ENCODE measurements around the gene KCP. TPM values are rescaled to one million over a fixed set of nuclear protein-coding genes. Genes with fewer than 3 reads are reported as not detected.

KCP gene
- polyA plus RNA-seq, 1 donor from 2014 or later: 0.31 TPM

- Histone ChIP-seq H2AFZ (ENCODE audit: low read depth, low read length) (no peak overlapping the region), H3K9me2 (ENCODE audit: insufficient read depth, low read length) (no peaks in the 10 kb centered on the region), H3K4me3 (ENCODE audit: low read length) (no peak overlapping the region), H3K27ac (ENCODE audit: low read length) (no peak overlapping the region), H3K4me2 (ENCODE audit: low read length) (no peak overlapping the region), H3K9me3 (ENCODE audit: low read length) (no peaks in the 10 kb centered on the region), H4K20me1 (ENCODE audit: insufficient read depth) (no peaks in the 10 kb centered on the region), H3K9ac (ENCODE audit: low read length) (no peak overlapping the region), H3K27me3 (ENCODE audit: insufficient read depth, low read depth, low read length) (no peaks in the 10 kb centered on the region), H3K36me3 (ENCODE audit: insufficient read depth, low read length) (no peaks in the 10 kb centered on the region), H3F3A (ENCODE audit: insufficient read depth, low read length, poor library complexity, severe bottlenecking) (no peaks in the 10 kb centered on the region), H3K79me2 (replicated peaks; ENCODE audit: insufficient read depth, low read length) (no peaks in the 10 kb centered on the region)
- no peak for TF ChIP-seq SMC3 (conservative IDR thresholded peaks at IDR 0.05; ENCODE audit: poor library complexity)
- no peak for TF ChIP-seq TAF1 (IDR thresholded peaks at IDR 0.05; ENCODE audit: low read depth)
- TF ChIP-seq MXI1 (conservative IDR thresholded peaks at IDR 0.05; ENCODE audit: poor library complexity, severe bottlenecking): no peak
- no peak for TF ChIP-seq EZH2 (IDR thresholded peaks at IDR 0.05; ENCODE audit: borderline replicate concordance, insufficient read depth, low read length, poor library complexity, severe bottlenecking)
- TF ChIP-seq, protein P1, sequence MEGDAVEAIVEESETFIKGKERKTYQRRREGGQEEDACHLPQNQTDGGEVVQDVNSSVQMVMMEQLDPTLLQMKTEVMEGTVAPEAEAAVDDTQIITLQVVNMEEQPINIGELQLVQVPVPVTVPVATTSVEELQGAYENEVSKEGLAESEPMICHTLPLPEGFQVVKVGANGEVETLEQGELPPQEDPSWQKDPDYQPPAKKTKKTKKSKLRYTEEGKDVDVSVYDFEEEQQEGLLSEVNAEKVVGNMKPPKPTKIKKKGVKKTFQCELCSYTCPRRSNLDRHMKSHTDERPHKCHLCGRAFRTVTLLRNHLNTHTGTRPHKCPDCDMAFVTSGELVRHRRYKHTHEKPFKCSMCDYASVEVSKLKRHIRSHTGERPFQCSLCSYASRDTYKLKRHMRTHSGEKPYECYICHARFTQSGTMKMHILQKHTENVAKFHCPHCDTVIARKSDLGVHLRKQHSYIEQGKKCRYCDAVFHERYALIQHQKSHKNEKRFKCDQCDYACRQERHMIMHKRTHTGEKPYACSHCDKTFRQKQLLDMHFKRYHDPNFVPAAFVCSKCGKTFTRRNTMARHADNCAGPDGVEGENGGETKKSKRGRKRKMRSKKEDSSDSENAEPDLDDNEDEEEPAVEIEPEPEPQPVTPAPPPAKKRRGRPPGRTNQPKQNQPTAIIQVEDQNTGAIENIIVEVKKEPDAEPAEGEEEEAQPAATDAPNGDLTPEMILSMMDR (IDR thresholded peaks at IDR 0.05; ENCODE audit: poor library complexity, severe bottlenecking): no peak
- TF ChIP-seq EP300 (conservative IDR thresholded peaks at IDR 0.05; ENCODE audit: poor library complexity, severe bottlenecking): no peak
- no peak for TF ChIP-seq POLR2AphosphoS5 (IDR thresholded peaks at IDR 0.05)
- TF ChIP-seq, protein P2, sequence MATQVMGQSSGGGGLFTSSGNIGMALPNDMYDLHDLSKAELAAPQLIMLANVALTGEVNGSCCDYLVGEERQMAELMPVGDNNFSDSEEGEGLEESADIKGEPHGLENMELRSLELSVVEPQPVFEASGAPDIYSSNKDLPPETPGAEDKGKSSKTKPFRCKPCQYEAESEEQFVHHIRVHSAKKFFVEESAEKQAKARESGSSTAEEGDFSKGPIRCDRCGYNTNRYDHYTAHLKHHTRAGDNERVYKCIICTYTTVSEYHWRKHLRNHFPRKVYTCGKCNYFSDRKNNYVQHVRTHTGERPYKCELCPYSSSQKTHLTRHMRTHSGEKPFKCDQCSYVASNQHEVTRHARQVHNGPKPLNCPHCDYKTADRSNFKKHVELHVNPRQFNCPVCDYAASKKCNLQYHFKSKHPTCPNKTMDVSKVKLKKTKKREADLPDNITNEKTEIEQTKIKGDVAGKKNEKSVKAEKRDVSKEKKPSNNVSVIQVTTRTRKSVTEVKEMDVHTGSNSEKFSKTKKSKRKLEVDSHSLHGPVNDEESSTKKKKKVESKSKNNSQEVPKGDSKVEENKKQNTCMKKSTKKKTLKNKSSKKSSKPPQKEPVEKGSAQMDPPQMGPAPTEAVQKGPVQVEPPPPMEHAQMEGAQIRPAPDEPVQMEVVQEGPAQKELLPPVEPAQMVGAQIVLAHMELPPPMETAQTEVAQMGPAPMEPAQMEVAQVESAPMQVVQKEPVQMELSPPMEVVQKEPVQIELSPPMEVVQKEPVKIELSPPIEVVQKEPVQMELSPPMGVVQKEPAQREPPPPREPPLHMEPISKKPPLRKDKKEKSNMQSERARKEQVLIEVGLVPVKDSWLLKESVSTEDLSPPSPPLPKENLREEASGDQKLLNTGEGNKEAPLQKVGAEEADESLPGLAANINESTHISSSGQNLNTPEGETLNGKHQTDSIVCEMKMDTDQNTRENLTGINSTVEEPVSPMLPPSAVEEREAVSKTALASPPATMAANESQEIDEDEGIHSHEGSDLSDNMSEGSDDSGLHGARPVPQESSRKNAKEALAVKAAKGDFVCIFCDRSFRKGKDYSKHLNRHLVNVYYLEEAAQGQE (IDR thresholded peaks at IDR 0.05; ENCODE audit: borderline replicate concordance): no peak
- TF ChIP-seq RAD21 (conservative IDR thresholded peaks at IDR 0.05): no peak
Observed at GRCh38 chr7:128846781-128847444, 63.6 kb downstream of the KCP start.

DNA sequence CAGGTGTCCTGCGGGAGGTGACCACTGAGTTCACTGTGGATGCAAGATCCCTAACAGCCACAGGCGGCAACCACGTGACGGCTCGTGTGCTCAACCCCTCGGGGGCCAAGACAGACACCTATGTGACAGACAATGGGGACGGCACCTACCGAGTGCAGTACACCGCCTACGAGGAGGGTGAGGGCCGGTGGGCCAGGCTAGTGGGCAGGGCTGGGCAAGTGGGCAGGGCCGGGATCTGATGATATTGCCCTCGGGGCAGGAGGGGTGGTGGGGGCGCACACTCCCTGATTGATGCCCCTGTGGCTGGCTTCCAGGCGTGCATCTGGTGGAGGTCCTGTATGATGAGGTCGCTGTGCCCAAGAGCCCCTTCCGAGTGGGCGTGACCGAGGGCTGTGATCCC lies 64.5 kb downstream of the KCP start:
- no peaks in the 10 kb centered on the region for H3K36me3 ChIP-seq (ENCODE audit: insufficient read depth, low read length)
- H3K79me2 ChIP-seq (replicated peaks; ENCODE audit: insufficient read depth, low read length): no peaks in the 10 kb centered on the region
- no peak overlapping the region for H2AFZ ChIP-seq (ENCODE audit: low read depth, low read length)
- no peaks in the 10 kb centered on the region for H4K20me1 ChIP-seq (ENCODE audit: insufficient read depth)
- H3K9me3 ChIP-seq (ENCODE audit: low read length): no peaks in the 10 kb centered on the region
- TF ChIP-seq SMC3 (conservative IDR thresholded peaks at IDR 0.05; ENCODE audit: poor library complexity): no peak
- TF ChIP-seq RAD21 (conservative IDR thresholded peaks at IDR 0.05): no peak
- TF ChIP-seq POLR2AphosphoS5 (IDR thresholded peaks at IDR 0.05): no peak
- no peak for TF ChIP-seq EP300 (conservative IDR thresholded peaks at IDR 0.05; ENCODE audit: poor library complexity, severe bottlenecking)
- TF ChIP-seq, protein P1 (IDR thresholded peaks at IDR 0.05; ENCODE audit: poor library complexity, severe bottlenecking): no peak
- TF ChIP-seq, protein P2 (IDR thresholded peaks at IDR 0.05; ENCODE audit: borderline replicate concordance): no peak
- TF ChIP-seq MXI1 (conservative IDR thresholded peaks at IDR 0.05; ENCODE audit: poor library complexity, severe bottlenecking): no peak
- TF ChIP-seq EZH2 (IDR thresholded peaks at IDR 0.05; ENCODE audit: borderline replicate concordance, insufficient read depth, low read length, poor library complexity, severe bottlenecking): no peak
- TF ChIP-seq TAF1 (IDR thresholded peaks at IDR 0.05; ENCODE audit: low read depth): no peak
- no peaks in the 10 kb centered on the region for H3K9me2 ChIP-seq (ENCODE audit: insufficient read depth, low read length)
- no peak overlapping the region for H3K4me2 ChIP-seq (ENCODE audit: low read length)
- no peak overlapping the region for H3K27ac ChIP-seq (ENCODE audit: low read length)
- H3F3A ChIP-seq (ENCODE audit: insufficient read depth, low read length, poor library complexity, severe bottlenecking): no peaks in the 10 kb centered on the region
- no peaks in the 10 kb centered on the region for H3K27me3 ChIP-seq (ENCODE audit: insufficient read depth, low read depth, low read length)
- no peak overlapping the region for H3K9ac ChIP-seq (ENCODE audit: low read length)
- H3K4me3 ChIP-seq (ENCODE audit: low read length): no peak overlapping the region
